Activated naive CD8-positive, alpha-beta T cell treated with anti-CD3 and anti-CD28 coated beads for 36 hours (primary cell): ENCODE data around the gene GREB1. TPM values are rescaled to one million over a fixed set of nuclear protein-coding genes. Genes with fewer than 3 reads are reported as not detected.
"Not testable (repeated sequence)": the region's sequence is repeated elsewhere in the genome, so short reads cannot be mapped to it uniquely, and the experiment has no call there.

Experiments
- DNase-seq: peaks from one replicate; pipeline ENCODE4 v3.0.0; 2021
- H3K27ac Mint-ChIP-seq: one replicate; pipeline ENCODE4 v1.8.0; 2022; ENCODE audit warnings: mild to moderate bottlenecking, moderate library complexity, mixed read lengths
- H3K27me3 Mint-ChIP-seq: one replicate; pipeline ENCODE4 v1.8.0; 2022; ENCODE audit warnings: mild to moderate bottlenecking, mixed read lengths
- H3K36me3 Mint-ChIP-seq: one replicate; pipeline ENCODE4 v1.8.0; 2021; ENCODE audit warnings: mild to moderate bottlenecking, mixed read lengths
- H3K4me1 Mint-ChIP-seq: one replicate; pipeline ENCODE4 v1.8.0; 2021; ENCODE audit warnings: mixed read lengths
- H3K4me3 Mint-ChIP-seq: one replicate; pipeline ENCODE4 v1.8.0; 2022; ENCODE audit warnings: mild to moderate bottlenecking, moderate library complexity, mixed read lengths
- H3K9me3 Mint-ChIP-seq: one replicate; pipeline ENCODE4 v1.8.0; 2022; ENCODE audit warnings: mixed read lengths
- total RNA-seq, 2 experiments: library from RNA; stranded (reverse); gene quantifications; one replicate each; pipeline ENCODE4 v1.2.3, GENCODE V29; 2021

GREB1 gene
- total RNA-seq, 2 experiments from 2014 or later, result 0.52 to 1.0 TPM

DNA sequence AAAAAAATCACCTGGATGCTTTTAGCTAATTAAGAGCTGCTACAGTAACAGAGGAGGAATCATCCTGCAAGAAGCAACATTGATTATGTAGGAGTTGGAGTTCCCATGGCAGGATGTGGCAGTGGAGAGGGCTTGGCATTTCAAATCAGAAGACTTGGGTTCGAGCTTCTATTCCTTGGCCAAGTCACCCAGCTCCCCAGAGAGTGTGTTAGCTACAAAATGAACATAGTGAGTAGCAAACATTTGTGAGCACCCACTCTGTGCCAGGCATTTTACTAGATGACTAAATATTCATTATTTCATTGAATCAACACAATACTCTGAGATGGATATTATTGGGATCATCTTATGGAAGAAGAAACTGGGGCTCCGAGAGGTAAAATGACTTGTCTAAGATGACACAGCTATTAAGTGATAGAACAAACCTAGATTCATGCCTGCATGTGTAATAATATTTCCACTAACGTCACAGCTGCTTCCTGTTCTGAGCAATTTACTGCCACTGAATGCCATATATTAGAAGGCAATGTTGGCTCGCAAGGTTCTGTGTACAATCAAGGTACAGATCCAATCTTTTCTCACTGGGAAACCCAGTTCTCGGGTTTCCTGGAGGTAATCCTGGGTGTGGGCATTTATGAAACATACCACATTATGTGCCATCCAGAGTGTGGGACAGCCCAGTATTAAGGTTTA, 118.2 kb downstream of the GREB1 start:
- DNase-seq, result no peak
- Mint-ChIP-seq H3K9me3 (no peaks in the 10 kb centered on the region), H3K36me3 (no peaks in the 10 kb centered on the region), H3K4me1 (peaks cover 8% of the 10 kb centered on the region), H3K27me3 (peaks cover 4% of the 10 kb centered on the region), H3K27ac (no peak overlapping the region), H3K4me3 (no peak overlapping the region)

- Mint-ChIP-seq H3K4me3 (no peak overlapping the region), H3K4me1 (peaks cover 8% of the 10 kb centered on the region), H3K36me3 (no peaks in the 10 kb centered on the region), H3K27ac (no peak overlapping the region), H3K9me3 (no peaks in the 10 kb centered on the region), H3K27me3 (peaks cover 4% of the 10 kb centered on the region)
- DNase-seq, result no peak
These were observed 118.7 kb downstream of the GREB1 start for GRCh38 chr2:11652553-11652952.

- DNase-seq, result no peak
- peaks cover 8% of the 10 kb centered on the region for H3K4me1 Mint-ChIP-seq
- no peak overlapping the region for H3K27ac Mint-ChIP-seq
These were observed 121.7 kb downstream of the GREB1 start for GRCh38 chr2:11655495-11655894.

DNA sequence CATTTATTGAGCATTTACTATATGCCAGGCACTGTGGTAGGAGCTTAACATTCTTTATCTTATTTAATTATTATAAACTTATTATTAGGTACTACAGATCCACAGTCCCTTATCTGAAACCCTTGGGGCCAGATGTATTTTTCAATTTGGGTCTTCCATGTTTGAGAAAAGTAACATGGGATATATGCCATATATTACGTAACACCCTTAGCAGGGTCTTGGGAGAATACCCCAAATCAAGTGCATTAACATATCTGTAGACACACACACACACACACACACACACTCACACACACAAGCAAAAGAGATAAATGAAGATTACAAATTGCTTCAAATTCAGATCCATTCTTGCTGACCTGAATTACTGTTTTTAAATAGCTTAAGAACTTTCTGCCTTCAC, 122.4 kb downstream of the GREB1 start:
- Mint-ChIP-seq H3K27ac (no peak overlapping the region), H3K9me3 (no peaks in the 10 kb centered on the region), H3K4me1 (peaks cover 8% of the 10 kb centered on the region), H3K36me3 (no peaks in the 10 kb centered on the region), H3K4me3 (no peak overlapping the region), H3K27me3 (peaks cover 12% of the 10 kb centered on the region)
- DNase-seq, result no peak

More at GRCh38 chr2:11655495-11655894, 121.7 kb downstream of the GREB1 start:
- H3K9me3 Mint-ChIP-seq, result no peaks in the 10 kb centered on the region
- no peak overlapping the region for H3K4me3 Mint-ChIP-seq
- H3K27me3 Mint-ChIP-seq, result peaks cover 12% of the 10 kb centered on the region
- H3K36me3 Mint-ChIP-seq, result no peaks in the 10 kb centered on the region

GRCh38 chr2:11656671-11657101, 122.8 kb downstream of the GREB1 start:
- Mint-ChIP-seq H3K36me3 (no peaks in the 10 kb centered on the region), H3K27me3 (peaks cover 14% of the 10 kb centered on the region), H3K27ac (no peak overlapping the region), H3K9me3 (no peaks in the 10 kb centered on the region), H3K4me3 (no peak overlapping the region), H3K4me1 (peaks cover 8% of the 10 kb centered on the region)
- DNase-seq, result no peak

DNA sequence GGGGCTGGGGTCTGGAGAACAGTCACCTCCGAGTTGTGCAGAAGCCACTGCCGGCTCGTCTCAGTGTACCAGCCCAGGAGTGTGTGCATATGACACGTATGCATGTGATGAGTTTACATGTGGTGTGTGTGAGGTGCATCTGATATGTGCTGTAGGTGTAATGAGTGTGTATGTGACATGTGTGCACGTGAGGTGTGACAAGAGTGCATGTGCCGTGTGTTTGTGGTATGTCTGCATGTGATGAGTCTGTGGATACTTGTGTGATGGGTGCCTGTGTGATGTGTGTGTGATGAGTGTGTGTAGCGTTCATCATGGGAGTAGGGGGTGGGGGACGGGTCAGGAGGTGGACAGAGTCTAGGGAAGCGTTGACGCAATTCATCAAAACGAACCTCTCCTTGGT, 123.3 kb downstream of the GREB1 start:
- peaks cover 3% of the 10 kb centered on the region for H3K9me3 Mint-ChIP-seq

DNA sequence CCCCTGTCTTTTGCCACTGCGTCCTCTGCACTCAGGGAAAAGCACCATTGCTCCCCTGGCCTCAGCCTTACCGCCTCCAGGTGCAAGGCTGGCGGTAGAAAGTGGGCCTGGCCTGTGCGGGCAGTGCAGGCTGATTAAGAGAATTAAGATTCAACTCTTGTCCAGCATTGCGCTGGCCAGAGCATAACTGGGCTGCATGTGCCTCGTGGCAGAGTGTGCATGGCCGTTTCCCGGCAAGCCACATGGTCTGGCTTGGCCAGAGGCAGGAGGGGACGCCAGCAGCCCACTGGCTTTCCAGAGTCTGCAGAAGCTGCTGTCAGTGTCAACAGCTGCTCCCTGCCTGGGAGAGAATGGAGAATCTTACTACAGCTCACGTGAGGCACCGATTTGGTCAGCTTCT, 123.8 kb downstream of the GREB1 start:
- Mint-ChIP-seq H3K9me3 (peaks cover 4% of the 10 kb centered on the region), H3K27me3 (peaks cover 21% of the 10 kb centered on the region), H3K27ac (no peak overlapping the region), H3K4me3 (no peak overlapping the region), H3K4me1 (peaks cover 1% of the 10 kb centered on the region), H3K36me3 (no peaks in the 10 kb centered on the region)
- no peak for DNase-seq

More for the DNA sequence above, 123.3 kb downstream of the GREB1 start:
- H3K4me3 Mint-ChIP-seq, result no peak overlapping the region
- H3K27ac Mint-ChIP-seq, result no peak overlapping the region
- DNase-seq, result no peak
- H3K36me3 Mint-ChIP-seq, result no peaks in the 10 kb centered on the region
- peaks cover 6% of the 10 kb centered on the region for H3K4me1 Mint-ChIP-seq
- peaks cover 19% of the 10 kb centered on the region for H3K27me3 Mint-ChIP-seq

- H3K36me3 Mint-ChIP-seq, result no peaks in the 10 kb centered on the region
These were observed 124.6 kb downstream of the GREB1 start for GRCh38 chr2:11658208-11659114.

GRCh38 chr2:11659115-11659475, 125.2 kb downstream of the GREB1 start:
- Mint-ChIP-seq H3K4me3 (no peak overlapping the region), H3K27ac (no peak overlapping the region), H3K36me3 (no peaks in the 10 kb centered on the region), H3K9me3 (peaks cover 13% of the 10 kb centered on the region), H3K4me1 (no peaks in the 10 kb centered on the region), H3K27me3 (peaks cover 28% of the 10 kb centered on the region)
- DNase-seq, result no peak

More at GRCh38 chr2:11658208-11659114, 124.6 kb downstream of the GREB1 start:
- Mint-ChIP-seq H3K9me3 (peaks cover 12% of the 10 kb centered on the region), H3K27ac (no peak overlapping the region), H3K27me3 (peaks cover 25% of the 10 kb centered on the region), H3K4me3 (no peak overlapping the region), H3K4me1 (no peaks in the 10 kb centered on the region)
- no peak for DNase-seq

DNA sequence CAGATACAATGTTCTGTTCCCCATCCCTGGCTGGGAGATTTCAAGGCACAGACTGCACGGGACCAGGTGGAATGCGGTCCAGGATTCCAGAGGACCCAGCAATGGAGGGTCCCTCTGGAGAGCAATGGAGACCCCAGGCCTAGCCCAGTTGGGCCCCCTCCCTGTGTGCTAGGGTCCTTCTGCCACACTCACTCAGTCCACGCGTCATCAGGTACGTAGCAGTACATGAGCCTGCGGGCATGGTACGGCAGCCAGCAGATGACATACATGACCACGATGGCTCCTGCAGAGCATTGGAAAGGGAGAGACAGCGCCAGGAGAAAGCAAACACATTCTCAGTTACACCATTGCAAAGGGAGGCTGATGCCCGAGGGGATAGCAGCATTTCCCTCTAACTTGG, 126.0 kb downstream of the GREB1 start:
- H3K4me3 Mint-ChIP-seq, result no peak overlapping the region
- H3K9me3 Mint-ChIP-seq, result peaks cover 13% of the 10 kb centered on the region
- DNase-seq, result no peak
- H3K4me1 Mint-ChIP-seq, result no peaks in the 10 kb centered on the region
- peaks cover 28% of the 10 kb centered on the region for H3K27me3 Mint-ChIP-seq
- no peak overlapping the region for H3K27ac Mint-ChIP-seq
- no peaks in the 10 kb centered on the region for H3K36me3 Mint-ChIP-seq

DNA sequence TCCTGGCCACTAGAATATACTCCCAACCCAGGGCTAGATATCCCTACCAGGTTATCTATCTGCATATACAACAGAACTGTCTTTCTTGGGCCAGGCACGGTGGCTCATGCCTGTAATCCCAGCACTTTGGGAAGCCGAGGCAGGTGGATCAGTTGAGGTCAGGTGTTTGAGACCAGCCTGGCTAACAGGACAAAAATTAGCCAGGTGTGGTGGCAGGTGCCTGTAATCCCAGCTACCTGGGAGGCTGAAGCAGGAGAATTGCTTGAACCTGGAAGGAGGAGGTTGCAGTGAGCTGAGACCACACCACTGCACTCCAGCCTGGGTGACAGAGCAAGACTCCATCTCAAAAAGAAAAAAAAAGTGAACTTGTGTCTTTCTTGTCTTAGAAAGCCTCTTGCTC, 126.6 kb downstream of the GREB1 start:
- not testable (repeated sequence) for H3K36me3 Mint-ChIP-seq

GRCh38 chr2:11661891-11662435, 128.1 kb downstream of the GREB1 start:
- H3K4me3 Mint-ChIP-seq, result no peak overlapping the region

More for the DNA sequence above, 126.6 kb downstream of the GREB1 start:
- Mint-ChIP-seq H3K9me3 (peaks cover 13% of the 10 kb centered on the region), H3K27me3 (peaks cover 28% of the 10 kb centered on the region)
- not testable (repeated sequence) for H3K4me3 Mint-ChIP-seq, DNase-seq, H3K4me1 Mint-ChIP-seq, H3K27ac Mint-ChIP-seq

GRCh38 chr2:11662882-11663281, 129.0 kb downstream of the GREB1 start:
- H3K27me3 Mint-ChIP-seq, result peaks cover 36% of the 10 kb centered on the region

More at GRCh38 chr2:11661891-11662435, 128.1 kb downstream of the GREB1 start:
- Mint-ChIP-seq H3K27ac (no peak overlapping the region), H3K9me3 (peaks cover 13% of the 10 kb centered on the region), H3K36me3 (no peaks in the 10 kb centered on the region), H3K27me3 (peaks cover 28% of the 10 kb centered on the region), H3K4me1 (no peaks in the 10 kb centered on the region)
- DNase-seq, result no peak

DNA sequence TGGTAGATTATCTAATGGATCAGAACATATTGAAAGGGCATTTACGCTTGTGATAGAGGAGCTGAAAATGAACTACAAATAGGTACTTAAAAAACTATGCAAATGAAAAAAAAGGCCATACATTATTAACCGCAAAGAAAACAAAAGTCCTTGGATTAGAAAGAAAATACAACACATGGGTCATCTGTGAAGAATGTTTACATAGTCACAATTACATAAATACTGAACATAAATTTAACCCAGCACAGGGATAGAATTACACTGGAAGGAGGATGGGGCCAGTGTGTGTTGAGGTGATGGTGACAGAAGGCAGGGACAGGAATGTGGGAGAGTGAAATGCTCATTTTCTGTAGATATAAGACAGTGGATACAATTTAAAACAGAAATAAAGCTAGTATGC, 129.6 kb downstream of the GREB1 start:
- Mint-ChIP-seq H3K36me3 (no peaks in the 10 kb centered on the region), H3K27ac (no peak overlapping the region), H3K9me3 (peaks cover 13% of the 10 kb centered on the region), H3K4me3 (no peak overlapping the region), H3K4me1 (no peaks in the 10 kb centered on the region), H3K27me3 (peaks cover 36% of the 10 kb centered on the region)
- no peak for DNase-seq

More at GRCh38 chr2:11662882-11663281, 129.0 kb downstream of the GREB1 start:
- no peak overlapping the region for H3K27ac Mint-ChIP-seq
- H3K36me3 Mint-ChIP-seq, result no peaks in the 10 kb centered on the region
- peaks cover 13% of the 10 kb centered on the region for H3K9me3 Mint-ChIP-seq
- DNase-seq, result no peak
- H3K4me3 Mint-ChIP-seq, result no peak overlapping the region
- no peaks in the 10 kb centered on the region for H3K4me1 Mint-ChIP-seq

DNA sequence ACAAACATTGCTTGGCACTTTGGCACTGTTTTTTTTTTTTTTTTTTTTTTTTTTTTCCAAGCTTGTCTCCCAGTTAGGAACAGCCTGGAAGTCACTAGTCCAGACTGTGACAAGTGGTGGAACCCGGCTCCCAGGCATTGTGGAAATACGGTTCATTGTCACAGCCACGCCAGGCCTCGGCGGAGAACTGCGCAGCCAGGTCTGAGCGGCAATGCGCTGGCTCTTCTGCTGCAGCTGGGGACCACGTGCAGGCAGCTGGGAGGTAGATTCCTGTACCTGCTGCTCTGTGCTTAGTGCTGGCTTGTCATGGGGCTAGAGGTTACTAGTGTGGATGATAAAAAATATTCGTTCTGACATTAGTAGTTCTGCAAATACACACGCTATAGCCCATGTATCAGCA, 131.2 kb downstream of the GREB1 start:
- Mint-ChIP-seq H3K27me3 (peaks cover 37% of the 10 kb centered on the region), H3K9me3 (peaks cover 13% of the 10 kb centered on the region)

More for the DNA sequence above, 131.2 kb downstream of the GREB1 start:
- H3K36me3 Mint-ChIP-seq, result no peaks in the 10 kb centered on the region
- H3K4me3 Mint-ChIP-seq, result no peak overlapping the region
- H3K4me1 Mint-ChIP-seq, result no peaks in the 10 kb centered on the region
- no peak overlapping the region for H3K27ac Mint-ChIP-seq
- no peak for DNase-seq
